Hepatic stellate cell (primary cell): Measurements from ENCODE around the gene UBQLNL.
A peak's percentile ranks its signal among the peaks of the same experiment; 100 is the strongest.

Source experiments
- DNase-seq: peaks from one replicate; pipeline ENCODE4 v3.0.0; 2011; ENCODE audit warnings: low spot score

UBQLNL gene

GRCh38 chr11:5516599-5516998 is at the start of gene UBQLNL:
Gene UBQLNL (minus strand): TSS chr11:5516699. CDS start chr11:5516441, 258 bp downstream.
- no peak for DNase-seq

GRCh38 chr11:5564259-5565019 is 47.9 kb upstream of the UBQLNL start:
- no peak for DNase-seq

- DNase-seq: no peak
Observed at GRCh38 chr11:5557751-5558150, 41.3 kb upstream of the UBQLNL start.

- no peak for DNase-seq
Observed at GRCh38 chr11:5556596-5557188, 40.2 kb upstream of the UBQLNL start.

- no peak for DNase-seq
Observed at GRCh38 chr11:5553343-5553742, 36.8 kb upstream of the UBQLNL start.

GRCh38 chr11:5550440-5551095 is 34.1 kb upstream of the UBQLNL start:
- peak; percentile 49 for DNase-seq

- no peak for DNase-seq
Observed at GRCh38 chr11:5548440-5548839, 31.9 kb upstream of the UBQLNL start, which contains the start of gene OR52H1. Gene OR52H1 (minus strand): TSS chr11:5548540. CDS start chr11:5545505, 3,035 bp downstream.

GRCh38 chr11:5547982-5548381 is 31.5 kb upstream of the UBQLNL start:
- no peak for DNase-seq

GRCh38 chr11:5546457-5546856 is 30.0 kb upstream of the UBQLNL start:
- DNase-seq: no peak

GRCh38 chr11:5541427-5541826 is 24.9 kb upstream of the UBQLNL start:
- no peak for DNase-seq

- DNase-seq: no peak
Observed at GRCh38 chr11:5536482-5536881, 20.0 kb upstream of the UBQLNL start.

- no peak for DNase-seq
Observed at GRCh38 chr11:5534046-5534445, 17.5 kb upstream of the UBQLNL start.

- DNase-seq: no peak
Observed at GRCh38 chr11:5531053-5531831, 14.7 kb upstream of the UBQLNL start.

GRCh38 chr11:5528495-5528894 is 12.0 kb upstream of the UBQLNL start:
- no peak for DNase-seq

GRCh38 chr11:5527716-5528115 is 11.2 kb upstream of the UBQLNL start:
- no peak for DNase-seq

- no peak for DNase-seq
Observed at GRCh38 chr11:5524756-5525155, 8.3 kb upstream of the UBQLNL start.

GRCh38 chr11:5522308-5522707 is 5.8 kb upstream of the UBQLNL start:
- no peak for DNase-seq

- no peak for DNase-seq
Observed at GRCh38 chr11:5521540-5521939, 5.0 kb upstream of the UBQLNL start.

- DNase-seq: no peak
Observed at GRCh38 chr11:5514841-5515240, 1.7 kb downstream of the UBQLNL start.

- no peak for DNase-seq
Observed at GRCh38 chr11:5509803-5510202, 6.7 kb downstream of the UBQLNL start, which contains the start of gene UBQLN3. Gene UBQLN3 (minus strand): TSS chr11:5509957. CDS start chr11:5509558, 399 bp downstream.

GRCh38 chr11:5508605-5509004 is 7.9 kb downstream of the UBQLNL start:
- DNase-seq: no peak

GRCh38 chr11:5507933-5508305 is 8.6 kb downstream of the UBQLNL start:
- DNase-seq: no peak
